Epithelial cell of esophagus (primary cell): ENCODE data around the gene CACNA1A.

Experiments
- DNase-seq: peaks from one replicate; pipeline ENCODE4 v3.0.0; 2010; ENCODE audit warnings: low read depth
- H3K4me3 ChIP-seq: 2 replicates; pipeline ENCODE4 v1.5.1; 2011; ENCODE audit warnings: mild to moderate bottlenecking, low read length, control low read depth
- TF ChIP-seq, protein P1 (sequence below): IDR thresholded peaks from 2 replicates; pipeline ENCODE4 v1.5.1; 2011; ENCODE audit warnings: low read depth, mild to moderate bottlenecking, low read length, control low read depth, inconsistent platforms; ENCODE audit not compliant: insufficient read depth; ENCODE audit errors: missing control alignments

The CACNA1A gene

DNA sequence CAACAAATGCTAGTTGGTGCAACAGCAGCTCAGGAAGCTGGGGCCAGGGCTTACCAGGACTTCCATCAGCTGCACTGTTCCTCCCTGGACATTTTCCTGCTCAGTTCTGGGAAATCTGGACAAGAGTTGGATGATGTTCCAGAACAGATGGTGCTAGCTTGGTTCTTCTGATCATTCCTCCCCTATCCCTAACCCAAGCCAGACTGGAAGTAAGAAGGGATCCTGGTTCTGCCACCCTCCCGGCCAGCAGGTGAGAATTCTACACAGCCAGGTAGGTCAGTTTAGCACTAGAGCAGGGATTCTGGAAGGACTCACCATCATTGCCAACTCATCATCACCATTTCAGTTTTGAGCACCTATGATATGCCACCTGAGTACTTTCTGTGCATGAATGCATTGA is 30.2 kb downstream of the CACNA1A start:
- TF ChIP-seq, protein P1, sequence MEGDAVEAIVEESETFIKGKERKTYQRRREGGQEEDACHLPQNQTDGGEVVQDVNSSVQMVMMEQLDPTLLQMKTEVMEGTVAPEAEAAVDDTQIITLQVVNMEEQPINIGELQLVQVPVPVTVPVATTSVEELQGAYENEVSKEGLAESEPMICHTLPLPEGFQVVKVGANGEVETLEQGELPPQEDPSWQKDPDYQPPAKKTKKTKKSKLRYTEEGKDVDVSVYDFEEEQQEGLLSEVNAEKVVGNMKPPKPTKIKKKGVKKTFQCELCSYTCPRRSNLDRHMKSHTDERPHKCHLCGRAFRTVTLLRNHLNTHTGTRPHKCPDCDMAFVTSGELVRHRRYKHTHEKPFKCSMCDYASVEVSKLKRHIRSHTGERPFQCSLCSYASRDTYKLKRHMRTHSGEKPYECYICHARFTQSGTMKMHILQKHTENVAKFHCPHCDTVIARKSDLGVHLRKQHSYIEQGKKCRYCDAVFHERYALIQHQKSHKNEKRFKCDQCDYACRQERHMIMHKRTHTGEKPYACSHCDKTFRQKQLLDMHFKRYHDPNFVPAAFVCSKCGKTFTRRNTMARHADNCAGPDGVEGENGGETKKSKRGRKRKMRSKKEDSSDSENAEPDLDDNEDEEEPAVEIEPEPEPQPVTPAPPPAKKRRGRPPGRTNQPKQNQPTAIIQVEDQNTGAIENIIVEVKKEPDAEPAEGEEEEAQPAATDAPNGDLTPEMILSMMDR: no peak
- DNase-seq: no peak
- H3K4me3 ChIP-seq: no peak overlapping the region

DNA sequence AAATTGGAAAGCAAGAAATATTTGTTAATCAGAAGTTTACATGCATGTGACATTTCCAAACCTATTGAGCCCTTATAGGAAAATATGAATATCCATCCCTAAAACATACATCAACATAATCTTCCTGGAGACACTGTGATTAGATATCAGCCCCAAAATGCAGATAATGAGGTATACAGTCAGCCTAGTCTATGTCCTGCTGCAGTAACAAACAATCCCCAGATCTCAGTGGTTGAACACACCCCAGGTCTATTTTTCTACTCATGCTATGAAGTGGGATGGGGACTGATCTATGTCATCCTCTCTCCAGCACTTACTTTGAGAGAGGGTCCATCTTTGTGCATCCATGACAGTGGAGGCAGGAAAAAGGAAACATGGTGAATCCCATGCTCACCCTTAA is 31.2 kb downstream of the CACNA1A start:
- TF ChIP-seq, protein P1: no peak
- H3K4me3 ChIP-seq: no peak overlapping the region
- DNase-seq: no peak

DNA sequence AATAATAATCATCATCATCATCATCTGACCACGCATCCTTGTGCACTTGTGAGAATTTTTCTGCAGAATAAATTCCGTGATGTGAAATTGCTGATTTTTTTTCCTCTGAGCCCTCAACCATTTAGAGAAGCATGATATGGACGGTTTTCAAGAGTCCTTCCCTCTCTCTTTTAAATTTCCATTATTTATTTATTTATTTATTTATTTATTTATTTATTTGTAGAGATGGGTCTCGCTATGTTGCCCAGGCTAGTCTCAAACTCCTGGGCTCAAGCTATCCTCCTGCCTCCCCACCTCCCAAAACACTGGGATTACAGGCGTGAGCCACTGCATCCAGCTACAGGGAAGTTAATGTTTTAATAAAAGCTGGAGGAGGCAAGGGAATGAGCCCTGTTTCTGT is 39.6 kb downstream of the CACNA1A start:
- TF ChIP-seq, protein P1: no peak
- DNase-seq: no peak
- no peak overlapping the region for H3K4me3 ChIP-seq

DNA sequence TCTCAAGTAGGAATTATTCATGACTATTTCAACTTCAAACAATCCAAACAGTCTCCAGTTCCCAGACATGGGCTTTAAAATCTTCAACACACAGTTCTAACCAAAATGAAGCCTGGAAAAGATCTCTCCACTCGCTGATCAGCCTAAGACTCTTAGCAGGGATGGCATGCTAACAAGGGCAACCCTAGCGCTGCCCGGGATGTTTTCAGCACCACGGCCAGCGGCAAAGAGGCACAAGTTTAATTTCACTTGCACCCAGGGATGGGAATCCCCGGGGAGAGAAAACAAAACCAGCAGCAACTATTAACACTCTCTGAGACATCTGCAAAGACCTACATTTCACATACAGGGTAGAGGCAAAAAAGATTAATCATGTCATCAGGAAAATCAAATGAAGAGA is 43.0 kb downstream of the CACNA1A start:
- peak; percentile 8 for DNase-seq
- TF ChIP-seq, protein P1: no peak
- no peak overlapping the region for H3K4me3 ChIP-seq

DNA sequence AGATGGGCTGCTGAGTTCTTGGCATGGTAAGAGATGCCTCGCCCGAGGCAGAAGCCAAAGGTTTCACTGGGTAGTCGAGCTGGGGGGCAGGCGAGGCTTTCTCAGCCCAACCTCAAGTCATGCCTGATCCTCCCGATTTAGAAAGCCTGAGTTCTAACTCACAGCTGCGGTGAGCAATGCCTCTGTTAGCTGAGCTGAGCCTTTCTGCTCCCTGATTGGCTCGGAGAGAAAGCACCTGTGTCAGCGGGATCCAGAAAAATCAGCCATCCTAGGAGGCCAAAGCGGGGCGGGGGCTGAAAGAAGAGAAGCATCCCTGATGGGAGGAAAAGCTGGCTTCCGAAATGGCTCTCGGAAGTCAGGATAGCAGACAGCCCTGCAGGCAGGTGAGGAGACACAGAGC is 44.7 kb downstream of the CACNA1A start:
- TF ChIP-seq, protein P1: no peak
- DNase-seq: no peak
- no peak overlapping the region for H3K4me3 ChIP-seq

DNA sequence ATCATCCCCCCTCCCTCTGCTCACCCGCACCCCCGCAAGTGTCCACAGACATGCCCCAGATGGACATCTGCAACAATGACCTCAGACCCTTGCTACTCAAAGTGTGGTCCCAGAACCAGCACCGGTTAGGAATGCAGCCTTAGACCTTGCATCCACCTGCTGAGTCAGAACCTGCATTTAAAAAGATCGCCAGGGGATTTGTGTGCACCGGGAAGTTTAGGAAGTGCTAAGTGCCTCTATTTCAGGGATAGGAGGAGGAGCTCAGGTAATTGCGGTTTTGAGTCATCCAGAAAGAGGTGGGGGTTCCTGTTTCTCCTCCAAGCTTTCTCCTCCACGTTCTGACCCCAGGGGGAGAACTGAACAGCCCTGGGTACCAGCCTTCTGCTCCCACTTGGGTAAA is 46.2 kb downstream of the CACNA1A start:
- no peak overlapping the region for H3K4me3 ChIP-seq
- TF ChIP-seq, protein P1: no peak
- no peak for DNase-seq

DNA sequence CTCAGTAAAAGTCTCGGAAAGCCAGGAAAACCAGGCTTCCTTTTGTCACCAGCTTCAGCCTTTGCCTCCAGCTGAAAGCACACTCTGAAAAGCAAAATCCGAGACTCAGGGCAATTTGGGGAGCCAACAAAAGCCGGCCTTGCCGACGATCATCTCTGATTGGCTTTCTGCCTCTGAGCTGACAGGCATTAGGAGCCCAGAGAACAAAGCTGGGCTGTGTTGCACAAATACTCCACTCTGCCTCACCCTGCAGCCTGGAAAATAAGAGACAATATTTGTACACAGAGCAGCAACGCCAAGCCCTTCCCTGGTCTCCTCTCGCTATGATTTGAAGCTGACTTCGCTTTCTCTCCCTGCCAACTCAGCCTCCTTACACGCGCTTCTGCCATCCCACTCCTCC is 46.9 kb downstream of the CACNA1A start:
- TF ChIP-seq, protein P1: no peak
- no peak overlapping the region for H3K4me3 ChIP-seq
- DNase-seq: no peak
